ENCODE results near the gene PARD3B.

The PARD3B gene

DNA sequence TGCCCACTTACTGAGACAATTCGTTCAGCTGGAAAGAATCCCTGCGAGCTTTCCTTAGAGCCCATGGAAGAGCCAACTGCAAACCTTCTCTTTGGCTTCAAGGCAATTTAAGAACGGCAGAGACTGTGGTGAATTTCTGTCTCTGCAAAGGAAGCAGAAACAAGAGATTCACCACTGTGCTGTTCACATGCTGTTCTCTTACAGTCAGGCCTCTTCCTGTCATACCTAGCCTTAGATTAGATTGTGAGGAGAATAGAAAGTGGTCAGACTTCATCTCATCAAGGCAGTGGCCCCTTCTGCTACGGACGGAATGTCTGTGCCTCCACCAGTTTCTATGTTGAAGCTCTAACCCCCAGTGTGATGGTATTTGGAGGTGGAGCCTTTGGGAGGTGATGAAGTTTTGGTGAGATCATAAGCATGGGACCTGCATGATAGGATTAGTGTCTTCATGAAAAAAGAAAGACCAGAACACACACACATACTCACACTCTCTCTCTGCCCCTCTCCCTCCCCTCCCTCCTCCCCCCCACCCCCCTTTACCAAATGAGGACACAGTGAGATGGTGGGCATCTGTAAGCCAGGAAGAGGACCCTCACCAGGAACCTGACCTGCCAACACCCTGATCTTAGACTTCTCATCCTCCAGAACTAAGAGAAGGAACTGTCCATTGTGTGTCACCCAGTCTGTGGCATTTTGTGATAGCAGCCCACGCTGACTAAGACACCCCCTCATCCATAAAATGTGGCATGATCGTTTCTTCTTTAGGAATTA lies 1091.5 kb downstream of the PARD3B start:
- TF ChIP-seq, protein P1, sequence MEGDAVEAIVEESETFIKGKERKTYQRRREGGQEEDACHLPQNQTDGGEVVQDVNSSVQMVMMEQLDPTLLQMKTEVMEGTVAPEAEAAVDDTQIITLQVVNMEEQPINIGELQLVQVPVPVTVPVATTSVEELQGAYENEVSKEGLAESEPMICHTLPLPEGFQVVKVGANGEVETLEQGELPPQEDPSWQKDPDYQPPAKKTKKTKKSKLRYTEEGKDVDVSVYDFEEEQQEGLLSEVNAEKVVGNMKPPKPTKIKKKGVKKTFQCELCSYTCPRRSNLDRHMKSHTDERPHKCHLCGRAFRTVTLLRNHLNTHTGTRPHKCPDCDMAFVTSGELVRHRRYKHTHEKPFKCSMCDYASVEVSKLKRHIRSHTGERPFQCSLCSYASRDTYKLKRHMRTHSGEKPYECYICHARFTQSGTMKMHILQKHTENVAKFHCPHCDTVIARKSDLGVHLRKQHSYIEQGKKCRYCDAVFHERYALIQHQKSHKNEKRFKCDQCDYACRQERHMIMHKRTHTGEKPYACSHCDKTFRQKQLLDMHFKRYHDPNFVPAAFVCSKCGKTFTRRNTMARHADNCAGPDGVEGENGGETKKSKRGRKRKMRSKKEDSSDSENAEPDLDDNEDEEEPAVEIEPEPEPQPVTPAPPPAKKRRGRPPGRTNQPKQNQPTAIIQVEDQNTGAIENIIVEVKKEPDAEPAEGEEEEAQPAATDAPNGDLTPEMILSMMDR (IDR thresholded peaks at IDR 0.05), result no peak
- Histone ChIP-seq H3K36me3 (no peaks in the 10 kb centered on the region), H3K9me3 (no peaks in the 10 kb centered on the region), H3K27ac (no peak overlapping the region), H3K4me3 (ENCODE audit: low read depth in 1 of 2, low read length in 1 of 2) (no peak overlapping the region), H3K27me3 (peaks cover 4% of the 10 kb centered on the region), H3K4me1 (ENCODE audit: control insufficient read depth in 1 of 2, insufficient read depth in 1 of 2, low read depth in 1 of 2, low read length in 1 of 2) (no peaks in the 10 kb centered on the region)

DNA sequence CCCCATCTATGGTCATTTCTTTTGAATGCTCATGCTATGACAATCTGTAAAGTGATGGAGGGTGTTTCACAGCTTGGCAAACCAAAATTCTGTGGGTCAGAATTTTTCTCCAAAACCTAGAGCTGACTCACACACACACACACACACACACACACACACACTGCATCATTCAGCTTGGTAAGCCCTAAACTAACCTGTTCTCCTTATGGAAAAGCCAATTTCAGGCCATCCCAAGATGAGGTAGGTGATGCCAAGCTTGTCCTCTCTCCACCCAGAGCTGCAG lies 1092.0 kb downstream of the PARD3B start:
- no peak overlapping the region for H3K4me3 ChIP-seq (ENCODE audit: low read depth in 1 of 2, low read length in 1 of 2)
- no peaks in the 10 kb centered on the region for H3K9me3 ChIP-seq
- TF ChIP-seq, protein P1 (IDR thresholded peaks at IDR 0.05), result no peak
- no peaks in the 10 kb centered on the region for H3K4me1 ChIP-seq (ENCODE audit: control insufficient read depth in 1 of 2, insufficient read depth in 1 of 2, low read depth in 1 of 2, low read length in 1 of 2)
- H3K27ac ChIP-seq, result no peak overlapping the region
- peaks cover 4% of the 10 kb centered on the region for H3K27me3 ChIP-seq
- no peaks in the 10 kb centered on the region for H3K36me3 ChIP-seq

DNA sequence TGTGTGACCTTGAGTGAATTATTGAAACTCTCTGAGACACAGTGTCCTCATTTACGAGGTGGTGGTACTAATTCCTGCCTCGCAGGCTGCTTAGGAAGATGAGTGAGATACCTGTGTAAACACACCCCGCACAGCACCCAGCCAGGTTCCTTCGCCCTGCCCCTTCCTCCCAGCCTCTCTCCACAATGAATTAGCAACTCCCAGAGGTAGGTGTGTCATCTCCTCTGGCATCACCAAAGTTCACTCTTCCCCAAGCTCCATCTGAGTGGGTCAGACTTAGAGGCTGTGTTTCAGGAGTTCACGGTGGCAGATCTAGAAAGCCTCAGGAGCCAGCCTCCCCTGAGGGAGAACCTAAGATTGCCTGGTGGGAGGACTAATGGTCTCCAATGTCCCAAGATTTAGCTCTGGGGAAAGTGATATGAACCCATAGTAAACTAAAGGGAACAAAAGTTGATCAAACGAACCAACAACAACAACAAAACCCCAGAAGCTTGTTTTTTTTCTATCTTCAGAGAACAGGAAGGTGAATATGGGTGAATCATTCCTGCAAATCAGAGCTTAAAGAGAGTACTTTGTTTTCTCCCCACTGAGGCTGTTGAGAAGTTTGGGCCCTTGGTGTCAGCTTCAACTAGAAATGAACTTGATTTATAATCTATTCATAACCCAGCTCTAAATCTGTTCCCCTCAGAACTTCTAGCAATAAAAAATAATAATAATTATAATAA lies 1092.7 kb downstream of the PARD3B start:
- Histone ChIP-seq H3K27me3 (peaks cover 4% of the 10 kb centered on the region), H3K4me1 (ENCODE audit: control insufficient read depth in 1 of 2, insufficient read depth in 1 of 2, low read depth in 1 of 2, low read length in 1 of 2) (no peaks in the 10 kb centered on the region), H3K27ac (no peak overlapping the region), H3K4me3 (ENCODE audit: low read depth in 1 of 2, low read length in 1 of 2) (no peak overlapping the region), H3K9me3 (no peaks in the 10 kb centered on the region), H3K36me3 (no peaks in the 10 kb centered on the region)
- TF ChIP-seq, protein P1 (IDR thresholded peaks at IDR 0.05), result no peak

DNA sequence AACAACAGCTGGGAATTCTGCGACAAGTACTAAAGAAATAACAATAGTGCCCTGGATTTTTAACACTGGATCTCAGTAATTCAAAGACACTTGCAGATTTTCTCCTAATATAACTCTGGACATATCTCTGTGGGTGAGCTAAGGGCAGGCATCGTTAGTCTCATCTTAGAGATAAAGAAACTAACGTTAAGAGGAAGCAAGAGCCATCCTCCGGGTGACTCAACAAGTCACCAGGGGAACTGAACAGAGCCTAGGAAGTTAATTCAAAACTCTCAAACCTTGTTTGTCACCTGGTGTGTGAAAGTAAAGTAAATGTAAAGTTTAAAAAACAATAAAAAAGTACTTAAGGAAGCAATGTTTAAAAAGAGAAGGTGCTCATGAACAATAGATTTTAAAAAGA lies 1095.4 kb downstream of the PARD3B start:
- TF ChIP-seq, protein P1 (IDR thresholded peaks at IDR 0.05), result no peak
- Histone ChIP-seq H3K36me3 (no peaks in the 10 kb centered on the region), H3K27me3 (peaks cover 4% of the 10 kb centered on the region), H3K4me1 (ENCODE audit: control insufficient read depth in 1 of 2, insufficient read depth in 1 of 2, low read depth in 1 of 2, low read length in 1 of 2) (no peaks in the 10 kb centered on the region), H3K27ac (no peak overlapping the region), H3K9me3 (no peaks in the 10 kb centered on the region), H3K4me3 (ENCODE audit: low read depth in 1 of 2, low read length in 1 of 2) (no peak overlapping the region)

DNA sequence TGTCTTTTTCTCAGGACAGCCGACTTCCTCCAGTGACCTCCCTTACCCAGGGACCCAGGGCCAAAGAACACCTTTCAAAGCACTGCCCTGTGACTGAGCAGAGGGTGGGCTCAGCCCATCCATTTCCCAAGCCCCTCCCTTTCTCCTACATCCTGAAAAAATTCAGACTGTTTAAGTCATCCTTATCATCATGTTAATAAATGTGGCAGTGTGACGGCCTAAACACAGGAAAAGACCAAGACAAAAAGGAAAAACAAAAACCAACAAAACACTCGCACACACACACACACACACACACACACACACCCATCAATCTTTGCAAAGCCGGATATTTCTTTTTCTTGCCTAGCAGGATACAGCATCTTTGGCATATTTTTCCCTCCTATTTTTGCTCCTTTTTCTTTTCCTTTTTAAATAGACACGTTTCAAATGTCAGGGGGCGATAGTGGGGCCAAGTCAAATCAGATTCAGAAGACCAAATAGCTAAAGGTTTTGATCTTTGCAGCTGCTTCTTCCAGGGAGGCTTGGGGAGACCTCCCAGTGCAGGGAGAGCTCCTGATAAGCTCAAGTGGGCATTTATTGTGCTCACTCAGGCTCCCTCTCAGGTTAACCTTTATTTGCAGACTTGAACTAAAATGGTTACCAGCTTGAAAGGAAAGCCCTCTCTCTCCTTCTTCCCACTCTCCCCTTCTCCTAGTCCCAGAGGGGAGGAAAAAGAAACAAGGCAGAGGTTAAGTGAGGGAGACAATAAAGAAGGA lies 1097.5 kb downstream of the PARD3B start:
- Histone ChIP-seq H3K36me3 (no peaks in the 10 kb centered on the region), H3K4me1 (ENCODE audit: control insufficient read depth in 1 of 2, insufficient read depth in 1 of 2, low read depth in 1 of 2, low read length in 1 of 2) (no peaks in the 10 kb centered on the region), H3K9me3 (no peaks in the 10 kb centered on the region), H3K27me3 (peaks cover under 1% of the 10 kb centered on the region), H3K4me3 (ENCODE audit: low read depth in 1 of 2, low read length in 1 of 2) (no peak overlapping the region), H3K27ac (no peak overlapping the region)
- TF ChIP-seq, protein P1 (IDR thresholded peaks at IDR 0.05), result no peak
